OCI-LY7 (cell line): ENCODE data around the gene A2M.

Source experiments
- CTCF ChIP-seq: fragments of 200-600 bp; sonication (generic); conservative IDR thresholded peaks from 2 replicates; pipeline ENCODE4 v1.5.1; 2014; ENCODE audit warnings: mild to moderate bottlenecking, antibody characterized with exemption, low read length, moderate library complexity, mixed read lengths
- EZH2phosphoT487 ChIP-seq: fragments of 200-600 bp; sonication (generic); IDR thresholded peaks from 2 replicates; pipeline ENCODE4 v1.6.1; 2018; ENCODE audit warnings: low read depth, borderline replicate concordance, mild to moderate bottlenecking, mixed run types, antibody characterized with exemption, low read length, moderate library complexity, mixed read lengths

- TF ChIP-seq CTCF, result no peak
- TF ChIP-seq EZH2phosphoT487, result no peak
Observed at GRCh38 chr12:9163392-9163791, 47.7 kb upstream of the A2M start.
